K562 (cell line): Measurements from ENCODE around the gene ARHGAP29. TPM values are rescaled to one million over a fixed set of nuclear protein-coding genes. Genes with fewer than 3 reads are reported as not detected.
A peak's percentile ranks its signal among the peaks of the same experiment; 100 is the strongest.

Experiments
- ATAC-seq: fragments of 200-7000 bp; cut with Tn5 transposase; 3 replicates; pipeline ENCODE4 v1.9.1; 2020; ENCODE audit warnings: moderate library complexity
- BruUV-seq: library from RNA; stranded (reverse); fragments of 400-500 nt; replicated peaks from 2 replicates; lab custom pipeline; 2021; lab: Mats Ljungman, UMichigan
- CTCF ChIA-PET: fragments of 300-600 bp; formaldehyde crosslinking; extraction: SDS; loops from one replicate; lab custom pipeline; 2021; ENCODE audit warnings: low intra/inter-chr PET ratio; lab: Yijun Ruan, JAX
- POLR2A ChIA-PET: fragments of 300-600, 350-650 bp; sonication (Branson Sonifier 250); formaldehyde crosslinking; extraction: SDS; loops from one replicate; lab custom pipeline; 2021; ENCODE audit warnings: antibody characterized with exemption, inconsistent platforms; lab: Yijun Ruan, JAX
- DNase-seq, 4 experiments: peaks; one replicate each; pipeline versions ENCODE4 v3.0.0 to v3.0.0-alpha.2; 2011 to 2018; ENCODE audit warnings: low spot score in 3 of 4, mixed read lengths in 3 of 4; ENCODE audit errors: extremely low read depth in 1 of 4
- FAIRE-seq: peaks from 2 replicates; lab custom pipeline; 2011; peaks lifted over from hg19 to GRCh38; lab: Jason Lieb, UNC
- H2AFZ ChIP-seq: 2 replicates; pipeline ENCODE4 v1.6.0; 2011; ENCODE audit warnings: low read depth, low read length, control low read depth, inconsistent platforms
- H3K27ac ChIP-seq: fragments of 200-600 bp; 3 replicates; pipeline ENCODE4 v1.8.0; 2011; ENCODE audit warnings: low read depth, mild to moderate bottlenecking, control low read depth, inconsistent platforms, low read length, moderate library complexity, mixed read lengths; ENCODE audit errors: extremely low read depth
- H3K27me3 ChIP-seq, 2 experiments: fragments of 300-600 bp in 1 of 2; 2 replicates in 1 of 2; 3 replicates in 1 of 2; pipeline versions ENCODE4 v1.6.0 to v1.8.0; 2011; ENCODE audit warnings: inconsistent platforms in 2 of 2, low read length in 2 of 2, mild to moderate bottlenecking in 1 of 2, mixed read lengths in 1 of 2, moderate library complexity in 1 of 2; ENCODE audit not compliant: control insufficient read depth in 2 of 2, insufficient read depth in 2 of 2
- H3K36me3 ChIP-seq: fragments of 300-600 bp; 3 replicates; pipeline ENCODE4 v1.8.0; 2011; ENCODE audit warnings: mild to moderate bottlenecking, low read length, inconsistent platforms; ENCODE audit not compliant: control insufficient read depth, insufficient read depth
- H3K4me1 ChIP-seq, 2 experiments: fragments of 200-600 bp in 1 of 2; replicated peaks in 1 of 2; 2 replicates in 1 of 2; 3 replicates in 1 of 2; pipeline versions ENCODE4 v1.5.1 to v1.8.0; 2011; ENCODE audit warnings: inconsistent platforms in 2 of 2, low read length in 2 of 2, mild to moderate bottlenecking in 1 of 2, mixed read lengths in 1 of 2, moderate library complexity in 1 of 2; ENCODE audit not compliant: control insufficient read depth in 2 of 2, insufficient read depth in 2 of 2
- H3K4me2 ChIP-seq: 2 replicates; pipeline ENCODE4 v1.6.1; 2011; ENCODE audit warnings: low read length, control low read depth, inconsistent platforms, mixed read lengths; ENCODE audit not compliant: insufficient read depth
- H3K4me3 ChIP-seq: fragments of 200-600 bp; sonication (generic), shearing (Covaris generic); 2 replicates; pipeline ENCODE4 v1.5.1; 2016; ENCODE audit warnings: control low read depth, inconsistent platforms
- H3K79me2 ChIP-seq: fragments of 200-600 bp; 3 replicates; pipeline ENCODE4 v1.8.0; 2011; ENCODE audit warnings: low read length, inconsistent platforms; ENCODE audit not compliant: control insufficient read depth, insufficient read depth
- H3K9ac ChIP-seq, 2 experiments: 2 replicates each; pipeline versions ENCODE4 v1.6.0 to v1.6.1; 2011; ENCODE audit warnings: low read depth in 2 of 2, low read length in 2 of 2, control low read depth in 1 of 2, inconsistent platforms in 1 of 2, mild to moderate bottlenecking in 1 of 2, mixed read lengths in 1 of 2; ENCODE audit not compliant: insufficient read depth in 1 of 2
- H3K9me1 ChIP-seq: one replicate; pipeline ENCODE4 v1.6.0; 2011; ENCODE audit warnings: inconsistent platforms, mild to moderate bottlenecking, low read length, moderate library complexity; ENCODE audit not compliant: control insufficient read depth, insufficient read depth
- H3K9me3 ChIP-seq: replicated peaks from 2 replicates; pipeline ENCODE4 v1.5.1; 2011; ENCODE audit warnings: low read depth, low read length, inconsistent platforms; ENCODE audit not compliant: control insufficient read depth, insufficient read depth
- H4K20me1 ChIP-seq: replicated peaks from 2 replicates; pipeline ENCODE4 v1.6.1; 2011; ENCODE audit warnings: low read length, inconsistent platforms, mixed read lengths; ENCODE audit not compliant: control insufficient read depth, insufficient read depth
- CEBPG ChIP-seq, 3 experiments: fragments of 200-800 bp in 1 of 3; sonication (Bioruptor generic) in 1 of 3; sonication (generic) in 1 of 3; formaldehyde crosslinking in 1 of 3; IDR thresholded peaks in 2 of 3; conservative IDR thresholded peaks in 1 of 3; 2 replicates each; pipeline versions ENCODE4 v1.6.1 to v1.8.0; 2016 to 2022; ENCODE audit warnings: missing compliant biosample characterization in 2 of 3, missing genetic modification characterization in 2 of 3, mild to moderate bottlenecking in 1 of 3, missing genetic modification reagents in 1 of 3
- MEIS2 ChIP-seq: fragments of 450-650 bp; IDR thresholded peaks from 2 replicates; pipeline ENCODE4 v1.6.1; 2014; ENCODE audit warnings: mild to moderate bottlenecking; ENCODE audit not compliant: partially characterized antibody
- NELFE ChIP-seq: IDR thresholded peaks from 2 replicates; pipeline ENCODE4 v1.6.1; 2011; ENCODE audit warnings: mild to moderate bottlenecking; ENCODE audit not compliant: insufficient read depth, insufficient read length
- NFYB ChIP-seq: IDR thresholded peaks from 2 replicates; pipeline ENCODE4 v1.6.1; 2011; ENCODE audit warnings: mild to moderate bottlenecking, moderate library complexity; ENCODE audit not compliant: insufficient read length; ENCODE audit errors: extremely low read depth
- TAF7 ChIP-seq: fragments of 450-650 bp; IDR thresholded peaks from 2 replicates; pipeline ENCODE4 v1.6.1; 2016; ENCODE audit warnings: missing genetic modification characterization, missing compliant biosample characterization
- ZNF239 ChIP-seq: fragments of 250-450 bp; sonication (Bioruptor Pico); IDR thresholded peaks from 2 replicates; pipeline ENCODE4 v1.4.0; 2020; ENCODE audit warnings: mild to moderate bottlenecking
- ZNF41 ChIP-seq: fragments of 250-450 bp; sonication (Bioruptor Pico); conservative IDR thresholded peaks from 2 replicates; pipeline ENCODE4 v1.4.0; 2020; ENCODE audit warnings: mild to moderate bottlenecking
- ZNF436 ChIP-seq: fragments of 250-450, 450-650 bp; sonication (Bioruptor Pico); formaldehyde crosslinking; IDR thresholded peaks from 2 replicates; pipeline ENCODE4 v1.7.0; 2020; ENCODE audit warnings: mild to moderate bottlenecking
- ZNF586 ChIP-seq: fragments of 450-650 bp; formaldehyde crosslinking; conservative IDR thresholded peaks from 2 replicates; pipeline ENCODE4 v1.4.0; 2020; ENCODE audit warnings: mild to moderate bottlenecking, moderate library complexity
- ZNF699 ChIP-seq: fragments of 250-450 bp; sonication (Bioruptor Pico); IDR thresholded peaks from 2 replicates; pipeline ENCODE4 v1.8.0; 2021; ENCODE audit warnings: mild to moderate bottlenecking, moderate library complexity; ENCODE audit not compliant: insufficient replicate concordance
- WGBS: fragments of 100-300 bp; shearing (Covaris generic); methylation state at CpG from one replicate; pipeline ENCODE4 v1.1.6; 2016; ENCODE audit warnings: low coverage, mixed read lengths; ENCODE audit not compliant: insufficient coverage; ENCODE audit errors: missing lambda C conversion rate; 5-methylcytosine and 5-hydroxymethylcytosine counted together
- in situ Hi-C: fragments of 300-500 bp; cut with MboI; formaldehyde crosslinking; loops from 4 replicates; pipeline ENCODE4 v1.15.0; 2018; ENCODE audit warnings: inconsistent platforms, mixed read lengths
- intact Hi-C: fragments of 100-400 bp; cut with micrococcal nuclease; formaldehyde crosslinking; loops from 2 replicates; pipeline ENCODE4 v1.14.2; 2022
- polyA plus RNA-seq, 8 experiments: library from polyadenylated mRNA; depleted of rRNA in 4 of 8; stranded (reverse) in 5 of 8; unstranded in 3 of 8; fragments of >200 nt; fragmentation: Nextera tagmentation in 2 of 8; fragmentation: Illumina TruSeq in 1 of 8; extraction: Ambion mirVana in 2 of 8; extraction: Trizol in 1 of 8; gene quantifications; 2 replicates each; pipeline versions ENCODE4 v1.2.1 to v1.2.3, GENCODE V29; 2011 to 2014; ENCODE audit warnings: inconsistent platforms in 1 of 8, missing spikeins in 1 of 8
- total RNA-seq, 7 experiments: library from RNA; depleted of rRNA in 6 of 7; stranded (reverse); fragments of >200 nt in 6 of 7; fragmentation: Illumina TruSeq in 2 of 7; extraction: Trizol in 2 of 7; gene quantifications; 2 replicates each; pipeline versions ENCODE4 v1.2.1 to v1.2.3, GENCODE V29; 2011 to 2021; ENCODE audit warnings: low replicate concordance in 1 of 7
- TF ChIP-seq, protein P1 (sequence below), 3 experiments: IDR thresholded peaks in 2 of 3; conservative IDR thresholded peaks in 1 of 3; 2 replicates each; pipeline ENCODE4 v1.5.1; 2011 to 2012; ENCODE audit warnings: low read length in 3 of 3, mild to moderate bottlenecking in 3 of 3, control low read depth in 2 of 3, improper control_type of control experiment in 1 of 3, inconsistent platforms in 1 of 3, low read depth in 1 of 3, mixed read lengths in 1 of 3, moderate library complexity in 1 of 3; ENCODE audit not compliant: insufficient read depth in 2 of 3

The ARHGAP29 gene
- total and polyA plus RNA-seq, 9 of the 15 experiments (the other 6 are each of a cell fraction or from before 2014, with no cell fraction given) = under 0.01 to 0.13 (median 0.02) TPM; not detected in 5

DNA sequence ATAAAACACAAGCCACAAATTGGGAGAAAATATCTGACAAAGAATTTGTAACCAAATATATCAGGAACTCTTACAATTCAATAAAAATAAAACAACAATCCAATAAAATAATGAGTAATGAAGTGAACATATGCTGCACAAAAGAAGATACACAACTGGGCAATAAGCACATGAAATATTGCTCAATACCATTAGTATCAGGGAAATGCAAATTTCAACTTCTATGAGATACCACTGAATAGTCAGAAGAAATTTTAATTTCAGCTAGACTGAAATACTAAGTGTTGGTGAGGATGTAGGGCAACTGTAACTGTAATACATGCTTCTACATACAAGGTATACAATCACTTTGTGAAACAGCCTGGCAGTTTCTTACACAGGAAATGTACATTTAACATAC lies 7.4 kb upstream of the ARHGAP29 start:
- in situ Hi-C loops = no loop called here
- no peak for ATAC-seq
- no peak overlapping the region for H3K4me3 ChIP-seq
- DNase-seq = no peak
- no peaks in the 10 kb centered on the region for H4K20me1 ChIP-seq
- H3K4me1 ChIP-seq = peaks cover 0 to 10% of the 10 kb centered on the region in 2 experiments; a peak in 2 of 5 replicates
- no peak overlapping the region for H2AFZ ChIP-seq
- no peak overlapping the region for H3K4me2 ChIP-seq
- no TSS peak for BruUV-seq
- no peak for TF ChIP-seq MEIS2
- TF ChIP-seq CEBPG (CRISPR knock-in tag; IDR thresholded peaks at IDR 0.05) = no peak
- peak; percentile 27 to 64; a peak in 2 of 4 replicates for TF ChIP-seq CEBPG (tag; conservative IDR thresholded peaks at IDR 0.05 in 1 of 2, IDR thresholded peaks at IDR 0.05 in 1 of 2)
- TF ChIP-seq ZNF699 (CRISPR knock-in tag) = no peak
- H3K9ac ChIP-seq = no peak overlapping the region
- peaks cover 3 to 10% of the 10 kb centered on the region in 2 experiments; a peak in 4 of 5 replicates for H3K27me3 ChIP-seq
- ChIA-PET POLR2A (no interaction called here), CTCF (no interaction called here)
- no peaks in the 10 kb centered on the region for H3K79me2 ChIP-seq
- H3K36me3 ChIP-seq = no peaks in the 10 kb centered on the region
- no peak for FAIRE-seq
- no peaks in the 10 kb centered on the region for H3K9me3 ChIP-seq
- H3K9me1 ChIP-seq = no peaks in the 10 kb centered on the region
- intact Hi-C loops = no loop called here
- H3K27ac ChIP-seq = no peak overlapping the region

DNA sequence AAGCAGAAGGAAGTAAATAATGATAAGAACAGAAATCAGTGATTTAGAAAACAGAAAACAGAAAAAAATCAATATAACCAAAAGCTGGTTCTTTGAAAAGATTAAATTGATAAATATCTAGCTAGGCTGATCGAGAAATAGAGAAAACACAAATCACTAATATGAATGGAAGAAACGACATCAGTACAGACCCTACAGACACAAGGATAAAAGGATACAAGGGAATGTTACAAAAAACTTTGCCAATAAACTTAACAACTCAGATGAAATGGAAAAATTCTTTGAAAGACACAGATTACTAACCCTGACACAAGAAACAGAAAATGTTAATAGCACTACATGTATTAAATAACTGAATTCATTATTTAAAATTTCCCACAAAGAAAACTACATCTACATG lies 6.3 kb upstream of the ARHGAP29 start:
- Histone ChIP-seq H3K4me3 (no peak overlapping the region), H3K4me2 (no peak overlapping the region)
- intact Hi-C loops = no loop called here

More for the DNA sequence above, 6.3 kb upstream of the ARHGAP29 start:
- FAIRE-seq (no peak), ATAC-seq (no peak), DNase-seq (no peak)
- in situ Hi-C loops = no loop called here
- peaks cover 0 to 10% of the 10 kb centered on the region in 2 experiments; a peak in 2 of 5 replicates for H3K4me1 ChIP-seq
- no peaks in the 10 kb centered on the region for H4K20me1 ChIP-seq
- ChIA-PET CTCF (no interaction called here), POLR2A (no interaction called here)
- no peaks in the 10 kb centered on the region for H3K36me3 ChIP-seq
- H2AFZ ChIP-seq = no peak overlapping the region
- WGBS = 3% methylated on average over 2 of the region's 2 CpGs
- no peak overlapping the region for H3K9ac ChIP-seq
- H3K9me1 ChIP-seq = no peaks in the 10 kb centered on the region
- TF ChIP-seq ZNF586 (CRISPR knock-in tag) = no peak
- TF ChIP-seq, protein P1, sequence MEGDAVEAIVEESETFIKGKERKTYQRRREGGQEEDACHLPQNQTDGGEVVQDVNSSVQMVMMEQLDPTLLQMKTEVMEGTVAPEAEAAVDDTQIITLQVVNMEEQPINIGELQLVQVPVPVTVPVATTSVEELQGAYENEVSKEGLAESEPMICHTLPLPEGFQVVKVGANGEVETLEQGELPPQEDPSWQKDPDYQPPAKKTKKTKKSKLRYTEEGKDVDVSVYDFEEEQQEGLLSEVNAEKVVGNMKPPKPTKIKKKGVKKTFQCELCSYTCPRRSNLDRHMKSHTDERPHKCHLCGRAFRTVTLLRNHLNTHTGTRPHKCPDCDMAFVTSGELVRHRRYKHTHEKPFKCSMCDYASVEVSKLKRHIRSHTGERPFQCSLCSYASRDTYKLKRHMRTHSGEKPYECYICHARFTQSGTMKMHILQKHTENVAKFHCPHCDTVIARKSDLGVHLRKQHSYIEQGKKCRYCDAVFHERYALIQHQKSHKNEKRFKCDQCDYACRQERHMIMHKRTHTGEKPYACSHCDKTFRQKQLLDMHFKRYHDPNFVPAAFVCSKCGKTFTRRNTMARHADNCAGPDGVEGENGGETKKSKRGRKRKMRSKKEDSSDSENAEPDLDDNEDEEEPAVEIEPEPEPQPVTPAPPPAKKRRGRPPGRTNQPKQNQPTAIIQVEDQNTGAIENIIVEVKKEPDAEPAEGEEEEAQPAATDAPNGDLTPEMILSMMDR (IDR thresholded peaks at IDR 0.05 in 2 of 3, conservative IDR thresholded peaks at IDR 0.05 in 1 of 3; ENCODE audit: insufficient read depth in 2 of 3, low read depth in 1 of 3, low read length in 3 of 3) = no peak
- TF ChIP-seq ZNF41 (CRISPR knock-in tag) = no peak
- no peak for TF ChIP-seq ZNF239
- TF ChIP-seq TAF7 (tag) = no peak
- no peak for TF ChIP-seq NELFE
- TF ChIP-seq NFYB = no peak
- TF ChIP-seq ZNF436 (CRISPR knock-in tag) = no peak
- H3K9me3 ChIP-seq = no peaks in the 10 kb centered on the region
- BruUV-seq = no TSS peak
- H3K27me3 ChIP-seq = peaks cover 3 to 11% of the 10 kb centered on the region in 2 experiments; a peak in 4 of 5 replicates
- no peaks in the 10 kb centered on the region for H3K79me2 ChIP-seq
- no peak overlapping the region for H3K27ac ChIP-seq
